GM03348 (cell line): ENCODE measurements around the gene LY9.
"Not testable (repeated sequence)": the region's sequence is repeated elsewhere in the genome, so short reads cannot be mapped to it uniquely, and the experiment has no call there.

ENCODE experiments used
- DNase-seq: peaks from one replicate; pipeline ENCODE4 v3.0.0; 2012; ENCODE audit warnings: low spot score

LY9 gene

DNA sequence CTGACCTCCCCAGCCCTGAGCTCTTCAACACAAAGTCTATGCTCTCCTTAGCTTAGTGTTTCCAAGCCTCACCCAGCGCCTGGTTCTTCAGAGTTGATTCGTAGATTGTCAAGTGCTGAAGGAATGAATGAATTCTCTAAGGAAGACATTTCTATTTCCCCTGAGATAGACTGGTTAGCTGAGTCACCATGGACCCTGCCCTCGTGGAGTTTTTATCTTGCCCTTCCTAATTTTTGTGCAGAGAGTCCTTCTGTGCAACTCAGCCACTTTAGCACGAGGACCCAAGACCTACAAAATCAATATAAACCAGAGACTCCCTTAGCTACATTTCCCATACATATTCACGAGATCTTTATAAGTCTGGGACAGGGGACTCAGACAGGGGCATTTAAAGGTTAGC lies 69.4 kb downstream of the LY9 start:
- no peak for DNase-seq

DNA sequence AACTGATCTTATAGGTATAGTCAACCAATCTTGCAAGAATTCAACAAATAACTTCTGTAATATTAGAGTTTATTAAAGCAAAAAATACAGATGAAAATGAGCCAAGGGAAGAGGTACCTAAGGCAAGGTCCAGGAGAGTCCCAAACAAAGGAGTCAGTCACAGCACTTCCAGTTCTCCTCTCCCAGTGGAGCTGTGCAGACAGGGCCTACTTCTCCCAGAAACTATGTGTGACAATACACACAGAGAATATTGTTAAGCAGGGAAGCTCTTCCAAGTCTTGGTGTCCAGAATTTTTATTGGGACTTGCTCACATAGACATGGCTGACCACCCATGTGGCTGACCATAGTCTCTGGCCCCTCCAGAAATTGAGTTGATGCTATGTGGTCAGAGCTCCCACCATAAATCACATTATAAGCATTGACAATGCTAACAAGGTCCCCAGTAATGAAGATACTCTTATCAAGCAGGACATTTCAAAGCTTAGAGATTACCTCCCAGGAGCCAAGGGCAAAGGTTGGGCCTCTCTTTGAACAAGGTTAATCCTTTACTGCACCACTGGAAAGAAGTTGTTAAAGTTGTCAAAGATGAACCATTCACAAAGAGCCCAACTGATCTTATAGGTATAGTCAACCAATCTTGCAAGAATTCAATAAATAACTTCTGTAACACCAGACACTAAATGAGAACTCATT lies 70.2 kb downstream of the LY9 start:
- no peak for DNase-seq

DNA sequence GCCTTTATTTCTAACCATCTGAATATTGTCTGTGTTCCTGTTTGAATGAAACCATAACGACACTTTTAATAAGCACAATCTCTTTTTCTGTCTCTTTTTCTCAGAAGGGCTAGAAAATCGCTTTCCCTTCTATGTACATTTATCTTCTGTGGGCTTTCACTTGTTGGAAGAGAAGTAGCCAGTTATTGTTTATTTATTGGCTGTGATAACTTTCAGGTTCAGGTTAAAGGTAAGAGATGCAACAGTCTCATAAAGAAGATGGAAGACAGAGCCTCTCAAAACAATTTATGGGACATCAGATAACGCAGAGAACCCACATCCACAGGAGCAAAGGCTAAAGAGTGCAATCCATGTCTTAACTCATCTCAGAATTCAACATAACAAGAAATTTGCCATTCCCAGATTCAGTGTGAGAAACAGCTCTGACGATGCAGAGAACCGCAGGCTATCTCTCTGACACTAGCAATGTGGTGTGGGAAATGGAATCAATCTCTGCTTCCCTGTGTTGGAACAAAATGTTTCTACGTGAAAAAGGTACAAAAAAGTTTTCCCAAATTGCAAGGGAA lies 70.8 kb downstream of the LY9 start:
- no peak for DNase-seq

DNA sequence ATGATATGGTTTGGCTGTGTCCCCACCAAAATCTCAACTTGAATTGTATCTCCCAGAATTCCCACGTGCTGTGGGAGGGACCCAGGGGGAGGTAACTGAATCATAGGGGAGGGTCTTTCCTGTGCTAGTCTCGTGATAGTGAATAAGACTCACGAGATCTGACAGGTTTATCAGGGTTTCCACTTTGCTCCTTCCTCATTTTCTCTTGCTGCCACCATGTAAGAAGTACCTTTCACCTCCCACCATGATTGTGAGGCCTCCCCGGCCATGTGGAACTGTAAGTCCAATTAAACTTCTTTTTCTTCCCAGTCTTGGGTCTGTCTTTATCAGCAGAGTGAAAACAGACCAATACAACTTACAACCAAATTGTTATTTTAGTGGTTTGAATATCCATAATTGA lies 71.7 kb downstream of the LY9 start:
- DNase-seq: not testable (repeated sequence)

DNA sequence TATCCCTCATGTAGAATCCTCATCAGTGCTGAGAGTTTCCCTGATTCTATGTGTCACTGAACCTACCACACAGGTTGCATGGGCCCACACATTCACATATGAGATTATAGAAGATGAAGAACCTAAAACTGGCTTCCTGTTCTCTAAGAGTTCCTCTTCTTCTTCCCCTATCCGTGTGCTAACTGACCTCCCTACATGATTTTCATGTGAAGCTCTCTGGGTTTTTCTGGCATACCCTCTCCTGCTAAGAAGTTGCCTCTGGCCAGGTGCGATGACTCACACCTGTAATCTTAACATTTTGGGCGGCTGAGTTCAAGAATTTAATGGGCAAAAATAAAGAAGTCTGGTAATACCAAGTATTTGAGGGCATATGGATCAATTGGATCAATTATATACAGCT lies 72.2 kb downstream of the LY9 start:
- no peak for DNase-seq

DNA sequence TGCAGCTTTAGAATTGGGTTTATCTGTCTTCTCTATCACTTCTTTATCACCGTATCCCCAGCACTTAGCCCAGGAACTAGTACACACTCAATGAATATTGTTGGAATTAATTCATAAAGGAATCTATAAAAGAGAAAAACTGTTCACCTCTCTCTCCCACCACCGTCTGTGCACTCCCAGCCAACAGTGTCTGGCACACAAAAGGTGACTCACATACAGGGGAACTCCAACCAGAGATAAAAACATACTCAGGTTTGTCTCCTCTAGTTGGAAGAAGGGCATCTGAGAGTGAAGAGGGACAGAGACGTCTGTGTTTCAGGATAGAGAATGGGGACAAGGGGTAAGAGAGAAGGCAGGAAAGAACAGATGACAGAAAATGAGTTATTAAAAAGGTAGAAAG lies 79.0 kb downstream of the LY9 start:
- DNase-seq: no peak

DNA sequence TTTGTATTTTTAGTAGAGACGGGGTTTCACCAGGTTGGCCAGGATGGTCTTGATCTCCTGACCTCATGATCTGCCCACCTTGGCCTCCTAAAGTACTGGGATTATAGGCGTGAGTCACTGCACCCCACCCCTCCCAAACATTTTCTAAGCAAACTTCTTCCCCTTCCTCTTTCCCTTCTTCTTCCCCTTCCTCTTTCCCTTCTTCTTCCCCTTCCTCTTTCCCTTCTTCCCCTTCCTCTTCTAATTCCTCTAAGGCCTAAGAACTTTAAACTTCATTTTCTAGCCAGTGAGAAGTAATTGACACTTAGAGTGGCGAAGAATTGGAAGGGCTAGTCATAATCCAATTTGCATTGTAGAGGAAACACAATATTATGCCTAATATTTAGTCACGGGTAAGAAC lies 79.6 kb downstream of the LY9 start:
- DNase-seq: not testable (repeated sequence)

DNA sequence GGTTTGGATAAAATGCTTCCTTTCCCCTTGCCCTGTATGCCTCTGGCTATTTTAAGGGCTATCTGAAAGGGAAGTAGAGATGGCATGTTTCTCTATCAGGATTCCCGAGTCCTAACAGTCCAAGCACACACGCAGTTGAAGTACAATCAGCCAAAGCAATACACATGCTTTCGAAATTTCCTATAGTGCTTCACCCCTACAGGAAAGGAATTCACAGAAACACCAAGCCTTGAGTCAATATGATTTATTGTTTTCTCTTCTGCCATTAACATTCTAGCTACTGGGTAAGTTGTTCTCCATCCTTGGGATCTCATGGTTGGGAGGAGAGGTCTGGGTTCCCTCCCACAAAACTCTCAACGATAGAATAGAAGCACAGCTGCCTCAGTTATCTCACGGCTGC lies 80.3 kb downstream of the LY9 start:
- no peak for DNase-seq

DNA sequence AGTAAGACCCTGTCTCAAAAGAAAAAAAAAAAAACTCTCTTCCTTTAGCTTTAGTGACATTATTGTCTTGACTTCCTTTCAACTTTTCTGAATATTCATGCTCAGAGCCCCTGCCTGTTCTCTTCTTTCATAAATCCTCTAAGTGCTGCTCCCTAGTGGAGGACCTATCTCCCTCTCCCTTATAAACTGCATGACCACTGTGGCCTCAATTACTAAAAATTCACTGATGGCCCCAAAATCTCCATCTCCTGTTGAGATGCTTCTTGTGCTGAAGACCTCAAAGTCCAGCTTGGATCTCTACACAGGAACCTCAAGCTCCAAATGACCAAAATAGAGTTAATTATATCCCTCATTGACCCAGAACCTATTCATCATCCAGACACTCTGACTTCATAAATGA lies 81.2 kb downstream of the LY9 start:
- DNase-seq: no peak
